ENCODE results near the gene GALNT2.

Gene GALNT2

DNA sequence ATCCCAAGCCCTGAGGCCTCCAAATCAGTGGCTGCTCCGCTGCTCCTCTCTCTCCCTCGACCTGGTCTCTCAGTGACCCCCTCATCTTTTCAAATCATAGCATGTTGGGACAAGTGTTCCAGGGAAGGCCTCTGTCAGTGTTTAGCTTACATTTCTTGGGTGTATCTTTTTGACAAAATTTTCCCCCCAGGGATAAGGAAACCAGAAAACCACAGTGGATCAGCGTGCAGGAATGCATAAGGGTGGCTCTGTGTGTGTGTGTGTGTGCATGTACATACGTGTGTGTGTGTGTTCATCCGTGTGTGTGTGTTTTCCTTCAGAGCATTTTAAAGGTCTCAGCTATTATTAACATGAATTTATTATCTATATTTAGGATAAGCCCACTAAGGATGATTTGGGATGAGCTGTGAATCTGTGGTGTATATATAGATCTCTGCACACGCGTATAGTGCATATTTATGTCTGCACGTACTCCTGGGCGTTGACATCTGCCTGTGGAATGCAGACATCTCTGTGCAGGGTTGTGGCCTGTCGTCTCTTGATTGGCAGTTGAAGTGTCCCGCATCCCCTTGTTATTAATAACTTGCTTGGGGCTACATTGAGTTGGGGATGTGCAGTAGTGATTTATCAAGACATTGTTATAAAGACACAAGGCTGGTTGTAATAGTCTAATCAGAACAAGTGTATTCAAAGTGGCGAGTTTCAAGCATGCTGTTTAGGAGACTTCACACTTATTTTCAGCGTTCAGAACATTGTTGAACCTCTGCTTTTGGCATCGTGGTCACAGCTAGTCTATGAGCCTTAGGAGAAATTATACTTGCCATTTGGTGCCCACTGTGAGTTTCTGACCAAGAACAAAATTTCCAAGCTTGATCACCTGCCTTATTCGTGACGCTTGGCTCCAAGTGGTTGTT, 55.6 kb downstream of the GALNT2 start:
- H3K4me3 ChIP-seq (ENCODE audit: low read depth, low read length), result no peak overlapping the region
- TF ChIP-seq CTCF (IDR thresholded peaks at IDR 0.05; ENCODE audit: borderline replicate concordance, insufficient read depth, low read depth, low read length), result no peak

- peak overlapping the region; percentile 26 for H3K4me3 ChIP-seq (ENCODE audit: low read depth, low read length)
- TF ChIP-seq CTCF (IDR thresholded peaks at IDR 0.05; ENCODE audit: borderline replicate concordance, insufficient read depth, low read depth, low read length), result no peak
Measured at GRCh38 chr1:230123280-230124185, 56.5 kb downstream of the GALNT2 start.

GRCh38 chr1:230124186-230125128, 57.4 kb downstream of the GALNT2 start:
- no peak overlapping the region for H3K4me3 ChIP-seq (ENCODE audit: low read depth, low read length)
- no peak for TF ChIP-seq CTCF (IDR thresholded peaks at IDR 0.05; ENCODE audit: borderline replicate concordance, insufficient read depth, low read depth, low read length)

GRCh38 chr1:230125141-230125540, 58.1 kb downstream of the GALNT2 start:
- TF ChIP-seq CTCF (IDR thresholded peaks at IDR 0.05; ENCODE audit: borderline replicate concordance, insufficient read depth, low read depth, low read length), result no peak
- H3K4me3 ChIP-seq (ENCODE audit: low read depth, low read length), result no peak overlapping the region

DNA sequence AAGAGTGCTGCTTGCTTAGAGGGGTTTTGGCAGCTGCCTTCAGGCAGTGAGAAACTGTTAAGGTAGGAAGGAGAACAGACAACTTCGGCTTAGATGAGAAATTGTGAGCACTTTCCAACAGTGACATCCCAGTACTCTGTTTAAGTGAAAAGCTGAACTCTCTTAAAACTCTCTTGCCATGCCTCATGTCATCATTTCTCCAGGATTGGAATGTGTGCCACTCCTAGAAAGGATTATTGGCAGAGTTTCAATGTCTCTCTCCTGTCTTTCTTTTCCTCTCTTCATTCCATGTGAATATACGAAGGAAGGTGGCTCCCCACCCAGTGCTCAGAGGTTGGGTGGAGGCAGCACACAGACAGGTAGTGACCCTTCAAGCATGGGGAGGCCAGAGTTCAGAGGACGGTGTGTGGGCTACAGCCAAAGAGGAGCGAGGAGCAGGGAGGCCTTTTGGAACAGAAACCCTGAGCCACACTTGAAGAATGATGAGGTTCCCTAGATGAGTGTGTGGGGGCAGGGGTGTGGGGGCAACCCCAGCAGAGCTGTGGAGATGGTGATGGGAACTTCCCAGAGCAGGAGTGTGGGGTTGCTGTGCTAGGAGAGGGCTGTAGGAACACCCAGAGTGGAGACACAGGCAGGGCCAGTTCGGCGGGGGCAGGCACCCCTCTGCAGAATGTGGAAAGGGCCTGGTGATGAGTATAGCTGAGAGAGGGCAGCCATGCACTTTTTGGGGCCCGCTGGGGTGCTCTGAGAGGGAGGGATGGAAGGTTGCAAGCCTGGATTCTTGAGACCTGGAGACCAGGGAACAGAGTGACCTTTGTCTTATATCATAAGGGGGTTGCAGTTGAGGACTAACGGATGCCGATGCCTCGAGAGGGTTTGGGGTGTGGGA, 58.8 kb downstream of the GALNT2 start:
- TF ChIP-seq CTCF (IDR thresholded peaks at IDR 0.05; ENCODE audit: borderline replicate concordance, insufficient read depth, low read depth, low read length), result no peak
- H3K4me3 ChIP-seq (ENCODE audit: low read depth, low read length), result no peak overlapping the region

All from GM12875 (cell line).